HG03460 (cell line): ENCODE results near the gene MAN1C1.

Source experiments
- ATAC-seq: cut with Tn5 transposase; IDR thresholded peaks from one replicate; pipeline ENCODE4 v1.9.1; 2021; ENCODE audit not compliant: unreplicated experiment

Gene MAN1C1

DNA sequence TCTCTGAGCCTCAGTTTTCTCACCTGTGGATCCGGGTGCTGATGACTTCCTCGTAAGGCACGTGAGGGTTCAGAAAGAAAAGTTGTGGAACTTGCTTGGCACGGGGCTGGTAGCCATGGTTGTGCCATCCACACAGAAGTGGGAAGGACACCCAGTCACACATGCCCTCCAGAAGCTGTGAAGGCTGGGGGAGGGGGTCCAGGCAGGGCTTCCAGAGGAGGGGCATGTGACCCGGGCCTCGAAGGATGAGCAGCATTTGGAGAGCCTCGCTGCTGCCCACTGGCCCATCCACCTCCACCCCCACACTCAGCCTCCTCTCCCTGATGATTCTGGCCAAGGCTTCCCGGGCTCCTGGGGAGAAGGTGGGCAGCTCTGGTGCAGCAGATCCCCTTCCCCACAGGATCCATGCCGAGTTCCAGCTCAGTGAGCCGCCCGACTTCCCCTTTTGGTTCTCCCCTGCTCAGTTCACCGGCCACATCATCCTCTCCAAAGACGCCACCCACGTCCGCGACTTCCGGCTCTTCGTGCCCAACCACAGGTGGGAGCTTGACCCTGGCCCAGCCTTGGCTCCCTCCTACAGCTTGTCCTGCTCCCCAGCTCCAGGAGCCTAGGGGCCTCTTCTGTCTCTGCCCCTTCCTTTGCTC is 192.8 kb downstream of the MAN1C1 start:
- ATAC-seq: no peak

- ATAC-seq: no peak
Observed at GRCh38 chr1:25809929-25810328, 193.3 kb downstream of the MAN1C1 start.

- no peak for ATAC-seq
Observed at GRCh38 chr1:25810341-25811299, 194.0 kb downstream of the MAN1C1 start.

- ATAC-seq: no peak
Observed at GRCh38 chr1:25811384-25812082, 194.9 kb downstream of the MAN1C1 start.

GRCh38 chr1:25813071-25813733 is 196.6 kb downstream of the MAN1C1 start:
- ATAC-seq: no peak

GRCh38 chr1:25813734-25814471 is 197.3 kb downstream of the MAN1C1 start:
- no peak for ATAC-seq

DNA sequence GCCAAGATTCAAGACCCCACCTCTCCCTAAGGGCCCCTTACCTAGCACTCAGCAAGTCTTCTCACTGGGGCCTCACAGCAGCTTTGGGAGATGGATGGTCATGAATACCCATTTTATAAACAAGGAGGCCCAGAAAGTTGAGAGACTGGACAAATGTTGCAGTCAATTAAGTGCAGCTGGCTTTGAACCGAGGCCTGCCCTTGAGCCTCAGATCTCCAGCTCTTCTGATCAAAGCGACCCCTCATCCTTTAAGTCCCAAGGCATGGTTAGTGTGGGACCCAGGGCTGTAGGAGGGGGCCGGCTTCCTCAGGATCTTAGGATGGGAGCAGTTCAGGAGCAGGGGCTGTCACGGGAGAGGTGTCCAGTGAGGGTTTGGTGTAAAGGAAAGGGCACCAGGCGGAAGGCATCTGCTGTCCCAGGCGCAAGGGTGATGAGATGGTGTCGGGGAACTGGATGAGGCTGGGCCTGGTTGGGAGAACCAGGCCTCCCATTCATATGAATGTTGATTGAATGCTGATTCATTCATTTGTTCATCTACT is 198.0 kb downstream of the MAN1C1 start:
- ATAC-seq: no peak

GRCh38 chr1:25815208-25816111 is 198.9 kb downstream of the MAN1C1 start:
- no peak for ATAC-seq

DNA sequence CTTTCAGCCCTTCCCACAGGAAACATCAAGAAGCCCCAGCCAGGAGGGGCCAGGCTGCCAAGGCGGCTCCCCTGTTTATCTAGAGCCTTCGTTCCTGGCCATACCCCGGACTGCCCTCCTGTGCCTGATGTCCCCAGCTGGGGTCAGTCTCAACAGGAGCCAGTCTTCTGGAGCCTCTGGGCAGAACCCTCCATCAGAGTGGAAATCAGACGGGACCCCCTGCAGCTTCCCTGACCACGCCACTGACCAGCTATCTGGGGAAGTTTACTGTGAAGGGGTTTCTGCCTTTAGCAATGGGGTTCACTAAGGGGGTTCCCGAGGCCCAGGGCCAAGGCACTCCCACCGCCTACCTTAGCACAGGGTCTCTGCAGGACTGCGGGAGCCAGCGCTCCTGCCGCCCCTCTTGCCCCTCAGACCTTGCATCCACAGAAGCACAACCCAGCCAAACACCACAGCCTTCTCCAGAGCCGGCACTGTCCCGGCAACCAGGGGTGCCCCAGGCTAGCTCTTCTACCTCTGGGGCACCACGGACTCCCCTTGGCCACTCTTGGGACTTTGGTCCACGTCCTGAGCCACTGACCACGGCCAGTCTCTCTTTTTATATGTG is 199.6 kb downstream of the MAN1C1 start:
- no peak for ATAC-seq

- no peak for ATAC-seq
Observed at GRCh38 chr1:25817840-25818501, 201.4 kb downstream of the MAN1C1 start.

DNA sequence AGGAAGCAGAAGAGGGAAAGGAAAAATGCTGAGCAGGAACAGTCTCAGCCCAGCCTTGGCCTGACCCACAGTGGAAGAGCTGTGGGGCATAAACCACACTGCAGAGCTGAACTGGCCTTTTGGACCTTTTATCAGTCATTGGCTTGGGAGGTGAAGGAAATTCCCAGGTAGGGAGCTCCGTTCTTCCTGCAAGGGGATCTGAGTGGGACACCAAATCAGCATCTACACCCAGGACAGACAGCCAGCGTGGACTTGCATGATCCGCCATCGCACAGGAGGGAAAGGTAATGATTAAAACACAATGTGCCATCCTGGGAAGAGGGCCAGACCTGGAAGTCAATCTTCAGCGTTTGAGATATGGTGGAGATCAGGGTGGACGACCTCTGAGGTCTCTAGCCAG is 202.0 kb downstream of the MAN1C1 start:
- no peak for ATAC-seq

DNA sequence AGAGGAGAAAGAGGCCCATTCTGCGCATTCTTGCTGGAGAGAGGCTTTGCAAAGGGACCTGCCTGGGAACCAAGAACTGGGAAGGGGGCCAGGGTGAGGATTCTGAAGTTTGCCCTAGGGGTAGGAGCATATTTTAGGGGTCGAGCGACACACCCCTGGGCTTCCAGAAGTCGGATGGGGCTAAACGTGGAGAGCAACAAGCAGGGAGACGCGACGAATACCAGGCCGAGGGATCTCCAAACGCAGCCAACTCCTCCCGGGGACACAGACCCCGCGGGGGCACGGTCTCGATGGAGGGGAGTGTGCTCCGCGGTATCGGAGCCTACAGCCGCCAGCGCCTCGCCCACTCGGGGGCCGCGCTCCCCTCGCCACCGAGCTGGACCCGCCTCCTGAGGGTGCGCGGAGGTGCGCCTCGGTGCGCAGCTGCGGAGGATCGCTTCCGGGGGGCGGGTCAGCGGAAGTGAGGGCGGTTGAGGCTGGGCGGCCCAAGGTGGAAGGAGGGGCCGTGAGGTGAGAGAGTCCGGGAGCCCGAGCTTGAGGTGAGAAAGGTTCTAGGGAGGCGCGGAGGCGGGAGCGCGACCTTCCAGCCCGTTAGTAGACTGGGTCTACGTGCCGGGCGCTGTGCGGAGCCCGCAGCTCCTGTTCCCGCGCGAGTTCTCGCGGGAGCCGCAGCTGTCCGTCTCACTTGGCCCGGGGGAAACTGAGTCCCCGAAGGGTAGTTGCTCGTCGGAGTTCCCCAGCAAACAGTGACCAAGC is 203.1 kb downstream of the MAN1C1 start, which contains the start of gene MTFR1L:
TSS of gene MTFR1L (plus strand) at position 464 of the 756 bp plus-strand sequence. CDS start 3,151 bp downstream, outside the sequence.
- ATAC-seq: peak; percentile 72

GRCh38 chr1:25820247-25821111 is 203.9 kb downstream of the MAN1C1 start:
- peak; percentile 61 for ATAC-seq

GRCh38 chr1:25821112-25821476 is 204.5 kb downstream of the MAN1C1 start:
- no peak for ATAC-seq

DNA sequence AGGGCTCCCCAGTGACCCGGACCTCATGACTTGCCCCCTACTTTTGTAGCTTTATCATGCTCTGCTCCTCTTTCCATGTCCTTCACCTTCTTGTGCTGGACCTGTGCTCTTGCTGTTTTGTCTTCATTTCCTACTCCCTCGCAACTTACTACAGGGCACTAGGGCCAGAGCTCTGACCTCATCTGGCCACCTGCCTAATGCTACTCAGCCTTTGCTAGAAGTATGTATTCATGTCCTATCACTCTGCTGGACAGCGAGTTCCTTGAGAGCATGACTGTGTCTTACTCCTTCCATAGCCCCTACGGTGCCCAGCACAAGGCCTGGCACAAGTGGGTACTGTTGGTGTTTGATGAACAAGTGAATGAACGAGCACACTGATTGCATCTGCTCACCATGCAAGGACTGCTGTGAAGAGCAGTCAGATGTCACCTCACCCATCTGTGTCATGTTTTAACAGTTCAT is 205.1 kb downstream of the MAN1C1 start:
- no peak for ATAC-seq

GRCh38 chr1:25825605-25826004 is 209.0 kb downstream of the MAN1C1 start:
- ATAC-seq: no peak
